D721Med (cell line): ENCODE results near the gene COPZ2.

Experiments used
- DNase-seq: peaks from one replicate; pipeline ENCODE4 v3.0.0; 2011; ENCODE audit warnings: low spot score; ENCODE audit not compliant: insufficient read length
- FAIRE-seq: peaks from 2 replicates; lab custom pipeline; 2011; peaks lifted over from hg19 to GRCh38; lab: Jason Lieb, UNC
- TF ChIP-seq, protein P1 (sequence below): IDR thresholded peaks from 2 replicates; pipeline ENCODE4 v1.5.1; 2012; ENCODE audit warnings: mild to moderate bottlenecking, control low read depth; ENCODE audit not compliant: insufficient read depth; ENCODE audit errors: missing control alignments

The COPZ2 gene

DNA sequence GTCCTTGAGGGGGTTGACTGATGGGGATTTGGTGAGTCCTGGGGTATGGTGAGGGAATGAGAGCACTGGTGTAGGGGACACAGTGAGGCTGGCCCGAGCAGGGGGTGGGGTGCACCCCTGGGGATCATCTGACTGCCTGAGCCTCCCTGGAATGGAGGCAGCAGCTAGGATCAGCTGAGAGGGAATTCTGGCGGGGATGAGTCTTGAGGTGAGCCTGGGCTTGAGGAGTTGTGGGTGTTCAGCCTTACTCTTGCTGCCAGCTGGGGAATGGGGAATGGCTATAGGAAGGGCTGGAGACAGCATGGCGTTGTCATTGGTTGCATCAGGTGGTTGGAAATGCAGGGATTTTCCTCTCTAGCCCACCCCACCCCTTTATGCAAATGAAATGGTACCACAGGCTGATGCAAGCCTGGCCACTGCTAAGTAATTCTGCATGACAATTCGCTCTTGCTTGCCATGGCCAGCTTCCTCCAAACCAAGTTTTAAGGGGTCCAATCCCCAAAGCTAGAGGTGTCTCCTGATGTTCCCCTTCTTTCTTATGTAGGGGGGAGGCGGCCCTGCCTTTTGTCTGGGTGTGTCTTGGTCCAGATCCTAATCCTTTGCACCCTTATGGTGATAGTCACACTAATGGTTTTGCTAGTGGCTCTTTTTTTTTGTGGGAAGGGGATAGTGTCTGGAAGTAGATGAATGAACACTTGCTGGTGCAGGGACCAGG lies 18.1 kb upstream of the COPZ2 start:
- TF ChIP-seq, protein P1, sequence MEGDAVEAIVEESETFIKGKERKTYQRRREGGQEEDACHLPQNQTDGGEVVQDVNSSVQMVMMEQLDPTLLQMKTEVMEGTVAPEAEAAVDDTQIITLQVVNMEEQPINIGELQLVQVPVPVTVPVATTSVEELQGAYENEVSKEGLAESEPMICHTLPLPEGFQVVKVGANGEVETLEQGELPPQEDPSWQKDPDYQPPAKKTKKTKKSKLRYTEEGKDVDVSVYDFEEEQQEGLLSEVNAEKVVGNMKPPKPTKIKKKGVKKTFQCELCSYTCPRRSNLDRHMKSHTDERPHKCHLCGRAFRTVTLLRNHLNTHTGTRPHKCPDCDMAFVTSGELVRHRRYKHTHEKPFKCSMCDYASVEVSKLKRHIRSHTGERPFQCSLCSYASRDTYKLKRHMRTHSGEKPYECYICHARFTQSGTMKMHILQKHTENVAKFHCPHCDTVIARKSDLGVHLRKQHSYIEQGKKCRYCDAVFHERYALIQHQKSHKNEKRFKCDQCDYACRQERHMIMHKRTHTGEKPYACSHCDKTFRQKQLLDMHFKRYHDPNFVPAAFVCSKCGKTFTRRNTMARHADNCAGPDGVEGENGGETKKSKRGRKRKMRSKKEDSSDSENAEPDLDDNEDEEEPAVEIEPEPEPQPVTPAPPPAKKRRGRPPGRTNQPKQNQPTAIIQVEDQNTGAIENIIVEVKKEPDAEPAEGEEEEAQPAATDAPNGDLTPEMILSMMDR = no peak
- DNase-seq (no peak), FAIRE-seq (no peak)

DNA sequence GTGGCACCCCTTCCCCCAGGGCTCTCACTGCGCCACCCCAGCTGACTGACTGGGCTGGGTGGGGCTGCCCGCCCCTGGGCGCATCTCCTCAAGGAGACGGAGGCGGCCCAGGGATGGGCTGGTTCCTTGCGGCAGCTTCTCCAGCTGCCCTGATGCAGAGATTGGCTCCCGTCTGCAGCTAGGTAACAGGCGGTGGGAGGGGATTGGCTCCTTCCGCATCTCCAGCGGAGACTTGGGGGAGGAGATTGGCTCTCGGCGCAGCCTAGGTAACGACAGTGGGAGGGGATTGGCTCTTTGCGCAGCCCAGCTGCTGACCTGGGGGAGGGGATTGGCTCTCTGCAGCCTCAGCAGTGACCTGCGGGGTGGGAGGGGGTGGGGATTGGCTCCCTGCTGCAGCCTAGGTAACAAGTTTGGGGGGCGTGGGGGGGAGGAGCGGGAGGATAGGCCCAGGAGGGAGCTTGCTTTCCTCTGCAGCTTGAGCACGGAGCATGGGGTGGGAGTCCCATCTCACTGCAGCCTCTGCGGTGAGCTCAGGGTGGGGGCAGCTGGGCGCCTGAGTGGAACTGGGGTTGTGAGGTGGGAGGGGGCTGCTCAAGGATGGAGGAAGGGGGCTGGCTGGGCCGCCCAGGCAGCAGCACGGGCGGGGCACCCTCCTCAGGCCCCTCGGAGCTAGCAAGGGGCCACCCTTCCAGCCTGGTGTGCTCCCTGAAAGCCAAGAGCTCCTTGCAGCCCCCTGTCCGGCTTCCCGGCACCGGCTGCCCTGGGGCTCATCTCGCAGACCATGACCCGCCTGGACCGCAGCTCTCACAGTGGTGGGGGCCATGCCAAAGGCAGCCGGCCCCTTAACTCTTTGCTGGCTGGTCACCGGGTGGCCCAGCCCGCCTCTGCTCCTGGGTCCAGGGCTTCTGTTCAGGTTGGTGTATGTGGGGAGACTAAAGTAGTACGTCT lies 16.9 kb upstream of the COPZ2 start:
- DNase-seq = no peak
- TF ChIP-seq, protein P1 = no peak
- no peak for FAIRE-seq

DNA sequence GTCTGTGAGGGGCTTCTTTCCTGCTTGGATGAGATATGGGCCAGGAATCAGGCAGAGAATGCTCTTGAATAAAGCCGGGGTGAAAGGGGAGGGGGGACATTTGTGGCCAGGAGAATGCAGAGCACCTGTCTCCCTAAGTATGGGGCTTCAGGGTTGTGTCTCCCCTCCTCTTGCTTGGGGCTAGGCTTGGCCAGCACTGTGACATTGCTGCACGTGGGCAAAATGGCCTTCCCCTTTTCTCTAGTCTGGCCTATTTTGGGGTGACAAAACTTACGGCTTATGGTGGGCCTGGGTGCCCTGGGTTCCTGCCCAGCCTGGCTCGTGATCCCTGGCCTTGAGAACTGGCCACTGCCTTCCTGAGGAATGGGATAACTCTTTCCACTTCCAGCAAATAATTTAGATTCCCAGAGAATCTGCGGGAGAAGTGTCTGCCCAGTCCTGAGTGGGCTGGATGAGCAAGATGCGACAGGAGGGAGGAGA lies 16.2 kb upstream of the COPZ2 start:
- DNase-seq = no peak
- no peak for FAIRE-seq
- TF ChIP-seq, protein P1 = no peak

DNA sequence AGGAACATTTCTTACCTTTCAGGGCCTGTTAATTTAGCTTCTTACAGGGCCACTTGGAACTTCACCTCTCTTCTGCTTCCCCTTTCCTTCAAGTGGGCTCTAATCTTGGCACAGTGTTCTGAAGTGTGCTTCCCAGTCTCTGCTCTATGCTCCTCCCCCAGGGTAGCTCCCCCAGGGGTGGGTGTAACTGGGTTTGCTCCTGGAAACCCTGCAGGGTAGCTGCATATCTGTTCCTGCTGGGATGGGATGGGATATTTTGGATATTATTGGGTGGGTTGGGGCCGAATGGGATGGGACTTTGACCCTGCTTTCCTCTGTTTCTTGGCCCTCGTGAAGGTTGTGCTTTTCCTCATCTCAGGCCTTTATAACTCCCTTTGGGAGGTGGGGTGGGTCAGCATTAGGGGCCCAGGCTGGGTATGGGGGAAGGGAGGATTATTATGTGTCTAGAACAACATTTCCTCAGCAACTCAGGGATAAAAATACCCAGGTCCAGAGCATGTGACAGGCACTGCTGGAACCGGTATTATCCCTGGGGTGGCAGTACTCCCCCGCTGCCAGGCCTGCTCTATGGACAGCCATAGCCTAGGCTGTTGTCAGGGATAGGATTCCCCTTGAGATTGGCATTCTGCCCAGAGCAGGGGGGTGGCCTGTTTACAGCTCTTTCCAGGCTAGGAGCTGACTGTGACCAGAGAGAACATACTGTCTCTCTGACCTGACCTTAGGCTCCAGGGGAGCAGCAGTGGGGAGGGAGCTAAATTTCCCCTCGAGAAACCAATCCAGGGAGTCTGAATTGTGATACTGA lies 15.6 kb upstream of the COPZ2 start:
- no peak for DNase-seq
- FAIRE-seq = no peak
- TF ChIP-seq, protein P1 = no peak

DNA sequence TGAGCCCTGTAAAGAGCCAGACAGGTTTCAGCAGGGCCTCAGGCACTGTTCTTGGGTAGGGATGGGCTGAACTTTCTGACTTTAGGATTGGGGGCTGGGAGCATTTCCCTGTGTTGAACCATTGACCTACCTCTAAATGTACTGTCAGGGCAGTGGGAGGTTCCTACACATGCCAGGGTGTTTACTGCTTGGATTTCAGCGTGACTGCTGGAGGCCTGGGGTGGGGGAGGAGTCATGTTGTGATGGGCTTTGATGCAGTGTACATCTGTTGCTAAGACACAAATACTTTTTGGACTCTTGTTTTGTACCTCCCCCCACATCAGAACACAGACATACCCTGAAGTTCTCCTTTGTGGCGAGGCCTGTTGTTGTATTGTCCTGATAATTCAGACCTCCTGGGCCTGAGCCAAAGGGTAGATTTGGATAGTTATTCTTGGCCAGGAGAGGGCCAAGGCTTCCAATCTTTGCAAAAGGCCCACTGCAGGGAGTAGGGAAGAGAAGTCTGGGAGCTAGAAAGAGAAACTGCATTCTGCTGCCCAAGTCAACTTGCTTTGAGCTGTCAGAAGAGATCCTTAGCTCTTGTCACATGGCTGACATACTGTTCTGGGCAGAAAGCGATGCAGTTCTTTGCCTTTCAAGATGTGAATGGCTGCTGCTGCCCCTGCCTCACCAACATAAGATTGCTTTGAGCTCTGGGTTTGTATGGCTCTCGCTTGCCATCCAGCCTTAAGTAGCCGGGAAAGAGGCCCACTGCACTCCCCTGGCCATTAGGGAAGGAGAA lies 14.3 kb upstream of the COPZ2 start:
- DNase-seq = no peak
- TF ChIP-seq, protein P1 = no peak
- FAIRE-seq = no peak

DNA sequence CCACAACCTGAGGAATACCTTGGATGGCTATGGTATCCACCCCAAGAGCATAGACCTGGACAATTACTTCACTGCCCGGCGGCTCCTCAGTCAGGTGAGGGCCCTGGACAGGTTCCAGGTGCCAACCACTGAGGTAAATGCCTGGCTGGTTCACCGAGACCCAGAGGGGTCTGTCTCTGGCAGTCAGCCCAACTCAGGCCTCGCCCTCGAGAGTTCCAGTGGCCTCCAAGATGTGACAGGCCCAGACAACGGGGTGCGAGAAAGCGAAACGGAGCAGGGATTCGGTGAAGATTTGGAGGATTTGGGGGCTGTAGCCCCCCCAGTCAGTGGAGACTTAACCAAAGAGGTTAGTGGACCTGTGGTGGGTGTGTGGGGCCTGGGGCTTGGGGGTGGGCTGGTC lies 13.7 kb upstream of the COPZ2 start:
- TF ChIP-seq, protein P1 = no peak
- FAIRE-seq (no peak), DNase-seq (no peak)
